Upper lobe of right lung (tissue), 1 donor: ENCODE measurements around the gene FUT3. TPM values are rescaled to one million over a fixed set of nuclear protein-coding genes. Genes with fewer than 3 reads are reported as not detected.

ENCODE experiments used
- ATAC-seq: fragments of 200-7000 bp; cut with Tn5 transposase; one replicate; pipeline ENCODE4 v1.9.1; 2020; ENCODE audit warnings: mild to moderate bottlenecking, moderate library complexity
- DNase-seq: peaks from one replicate; pipeline ENCODE4 v3.0.0-alpha.2; 2020
- H3K27ac ChIP-seq: fragments of 200-600 bp; one replicate; pipeline ENCODE4 v1.8.0; 2022
- H3K27me3 ChIP-seq: fragments of 200-600 bp; one replicate; pipeline ENCODE4 v1.8.0; 2022; ENCODE audit warnings: mild to moderate bottlenecking
- H3K36me3 ChIP-seq: fragments of 200-600 bp; one replicate; pipeline ENCODE4 v1.8.0; 2022
- H3K4me1 ChIP-seq: fragments of 200-600 bp; one replicate; pipeline ENCODE4 v1.8.0; 2022
- H3K4me3 ChIP-seq: fragments of 200-600 bp; one replicate; pipeline ENCODE4 v1.8.0; 2022; ENCODE audit warnings: mild to moderate bottlenecking
- H3K9me3 ChIP-seq: fragments of 200-600 bp; one replicate; pipeline ENCODE4 v1.8.0; 2022
- intact Hi-C: fragments of 100-400 bp; cut with DNase I; formaldehyde crosslinking; loops from one replicate; pipeline ENCODE4 v1.11.0; 2022
- total RNA-seq: library from RNA; stranded (reverse); fragmentation: NEBNext Ultra II Directional; extraction: Animal tissue kit (Norgen Biotek cat#: 25700); gene quantifications from one replicate; pipeline ENCODE4 v1.2.1, GENCODE V29; 2021
- TF ChIP-seq, protein P1 (sequence below): fragments of 200-600 bp; IDR thresholded peaks from one replicate; pipeline ENCODE4 v1.8.0; 2022; ENCODE audit warnings: antibody characterized with exemption
- donor health status: DM: no; HTN: yes; CAD: no; lungs with severe emphysema.

Gene FUT3
- total RNA-seq, 1 donor from 2014 or later: 17.3 TPM

DNA sequence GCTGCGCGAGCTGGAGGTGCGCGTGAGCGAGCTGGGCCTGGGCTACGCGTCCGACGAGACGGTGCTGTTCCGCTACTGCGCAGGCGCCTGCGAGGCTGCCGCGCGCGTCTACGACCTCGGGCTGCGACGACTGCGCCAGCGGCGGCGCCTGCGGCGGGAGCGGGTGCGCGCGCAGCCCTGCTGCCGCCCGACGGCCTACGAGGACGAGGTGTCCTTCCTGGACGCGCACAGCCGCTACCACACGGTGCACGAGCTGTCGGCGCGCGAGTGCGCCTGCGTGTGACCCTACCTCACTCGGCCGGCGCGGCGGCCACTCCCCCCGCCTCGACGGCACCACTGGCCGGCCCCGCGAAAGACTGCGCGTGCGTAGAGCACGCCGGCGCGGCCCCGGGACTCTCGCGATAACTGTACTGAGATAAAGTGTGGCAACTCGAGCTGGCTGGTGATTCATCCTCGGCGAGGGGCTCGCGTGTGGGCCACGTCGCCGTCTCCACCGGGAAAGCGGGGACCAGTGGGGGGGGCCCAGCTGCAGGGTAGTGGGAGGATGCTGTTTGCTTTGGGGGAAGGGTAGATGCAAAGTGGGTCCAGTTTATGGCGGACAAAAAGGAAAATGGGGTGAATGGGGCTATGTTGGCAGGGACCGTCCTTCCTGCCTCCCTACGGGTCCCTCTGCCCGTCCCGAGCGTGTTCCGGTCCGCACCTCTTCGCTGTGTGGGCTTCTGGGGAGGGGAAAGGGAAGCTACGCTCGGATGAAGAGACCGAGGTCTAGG is 23.2 kb downstream of the FUT3 start:
- H3K27ac ChIP-seq: peak overlapping the region; percentile 66
- H3K9me3 ChIP-seq: no peaks in the 10 kb centered on the region
- no peaks in the 10 kb centered on the region for H3K36me3 ChIP-seq
- H3K4me1 ChIP-seq: peaks cover 8% of the 10 kb centered on the region
- TF ChIP-seq, protein P1, sequence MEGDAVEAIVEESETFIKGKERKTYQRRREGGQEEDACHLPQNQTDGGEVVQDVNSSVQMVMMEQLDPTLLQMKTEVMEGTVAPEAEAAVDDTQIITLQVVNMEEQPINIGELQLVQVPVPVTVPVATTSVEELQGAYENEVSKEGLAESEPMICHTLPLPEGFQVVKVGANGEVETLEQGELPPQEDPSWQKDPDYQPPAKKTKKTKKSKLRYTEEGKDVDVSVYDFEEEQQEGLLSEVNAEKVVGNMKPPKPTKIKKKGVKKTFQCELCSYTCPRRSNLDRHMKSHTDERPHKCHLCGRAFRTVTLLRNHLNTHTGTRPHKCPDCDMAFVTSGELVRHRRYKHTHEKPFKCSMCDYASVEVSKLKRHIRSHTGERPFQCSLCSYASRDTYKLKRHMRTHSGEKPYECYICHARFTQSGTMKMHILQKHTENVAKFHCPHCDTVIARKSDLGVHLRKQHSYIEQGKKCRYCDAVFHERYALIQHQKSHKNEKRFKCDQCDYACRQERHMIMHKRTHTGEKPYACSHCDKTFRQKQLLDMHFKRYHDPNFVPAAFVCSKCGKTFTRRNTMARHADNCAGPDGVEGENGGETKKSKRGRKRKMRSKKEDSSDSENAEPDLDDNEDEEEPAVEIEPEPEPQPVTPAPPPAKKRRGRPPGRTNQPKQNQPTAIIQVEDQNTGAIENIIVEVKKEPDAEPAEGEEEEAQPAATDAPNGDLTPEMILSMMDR: no peak
- peak; percentile 90 for ATAC-seq
- peak overlapping the region; percentile 63 for H3K4me3 ChIP-seq
- peaks cover 18% of the 10 kb centered on the region for H3K27me3 ChIP-seq
- intact Hi-C loops: no loop called here
- peak; percentile 96 for DNase-seq

DNA sequence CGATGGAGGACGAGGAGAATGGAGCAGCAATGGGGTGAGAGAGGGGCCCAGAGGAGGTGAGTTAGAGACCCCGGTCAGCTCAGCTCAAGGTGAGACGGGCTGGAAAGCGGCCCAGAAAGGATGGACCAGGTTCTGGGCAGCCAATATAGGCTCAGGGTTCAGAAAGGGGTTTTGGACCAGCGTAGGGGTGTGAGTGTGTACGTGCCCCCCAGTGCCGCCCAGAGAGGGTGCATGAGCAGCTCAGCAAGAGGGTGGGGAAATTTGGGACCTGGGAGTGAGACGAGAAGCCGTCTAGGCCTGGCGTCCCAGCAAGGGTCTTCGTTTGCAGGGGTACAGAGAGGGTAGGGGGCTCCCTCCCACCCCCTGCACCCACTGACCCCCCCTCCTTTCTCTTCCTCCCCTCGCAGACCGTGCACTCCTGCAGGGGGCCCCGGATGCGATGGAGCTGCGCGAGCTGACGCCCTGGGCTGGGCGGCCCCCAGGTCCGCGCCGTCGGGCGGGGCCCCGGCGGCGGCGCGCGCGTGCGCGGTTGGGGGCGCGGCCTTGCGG is 23.8 kb downstream of the FUT3 start:
- Histone ChIP-seq H3K27me3 (peaks cover 18% of the 10 kb centered on the region), H3K9me3 (no peaks in the 10 kb centered on the region), H3K4me1 (peaks cover 8% of the 10 kb centered on the region), H3K4me3 (peak overlapping the region; percentile 63), H3K36me3 (no peaks in the 10 kb centered on the region), H3K27ac (no peak overlapping the region)
- TF ChIP-seq, protein P1: no peak
- DNase-seq: no peak
- no peak for ATAC-seq
- intact Hi-C loops: no loop called here

DNA sequence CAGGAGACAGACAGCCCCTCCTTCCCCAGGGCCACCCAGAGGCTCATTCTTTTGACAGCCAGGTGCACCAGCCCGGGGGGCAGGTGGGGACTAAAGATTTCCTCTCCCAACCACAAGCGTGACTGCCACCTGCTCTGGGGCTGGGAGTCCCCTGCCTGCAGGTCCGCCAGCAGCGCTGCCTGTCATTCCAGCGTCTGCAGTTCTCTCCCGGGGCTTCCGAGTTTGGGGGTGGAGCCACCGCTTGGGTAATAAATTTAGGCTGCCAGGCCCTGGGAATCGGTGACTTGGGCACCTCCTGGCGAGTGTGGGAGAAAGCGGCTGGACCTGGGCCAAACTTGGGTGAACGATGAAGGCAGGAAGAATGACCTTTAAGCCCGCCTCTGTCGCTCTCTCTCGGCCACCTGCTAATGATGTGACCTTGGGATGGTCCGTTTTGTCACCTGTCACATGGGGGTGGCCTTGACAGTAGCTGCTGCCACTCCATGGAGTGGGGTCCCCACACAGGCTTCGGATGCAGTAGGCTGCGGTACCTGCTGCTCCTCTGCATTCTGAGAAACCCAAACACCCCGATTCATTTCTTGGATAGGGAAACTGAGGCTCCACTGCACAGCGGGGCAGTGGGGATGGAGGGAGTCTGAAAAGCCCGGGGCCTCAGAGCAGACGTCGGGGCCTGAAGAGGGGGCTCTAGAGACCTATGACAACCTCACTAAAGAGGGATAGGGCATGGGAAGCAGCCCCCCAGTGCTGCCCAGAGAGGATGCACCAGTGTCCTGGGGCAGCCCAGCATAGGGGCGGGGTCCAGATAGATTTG is 24.5 kb downstream of the FUT3 start:
- peak; percentile 11 for ATAC-seq
- Histone ChIP-seq H3K4me1 (peaks cover 8% of the 10 kb centered on the region), H3K27ac (no peak overlapping the region), H3K36me3 (no peaks in the 10 kb centered on the region), H3K9me3 (no peaks in the 10 kb centered on the region), H3K4me3 (peak overlapping the region; percentile 63), H3K27me3 (peaks cover 18% of the 10 kb centered on the region)
- intact Hi-C loops: no loop called here
- DNase-seq: peak; percentile 89
- TF ChIP-seq, protein P1: no peak

DNA sequence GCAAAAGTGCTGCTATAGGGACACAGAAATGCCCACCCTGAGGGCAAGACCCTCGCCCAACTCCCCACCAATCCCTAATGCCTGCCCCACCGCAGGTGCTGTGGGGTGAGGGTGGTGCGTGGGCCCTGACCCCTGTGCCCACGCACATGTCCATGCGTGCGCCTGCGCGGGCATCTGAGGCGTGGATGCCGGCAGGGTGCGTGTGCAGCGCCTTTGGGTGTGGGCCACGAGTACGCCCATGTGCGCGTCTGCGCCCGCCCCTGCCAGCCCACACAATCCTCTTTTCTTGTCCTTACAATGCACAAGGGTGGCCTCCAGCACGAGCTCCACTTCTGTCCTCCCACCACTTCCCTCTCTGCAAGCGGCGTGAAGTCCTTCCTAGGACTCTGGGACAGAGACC is 26.1 kb downstream of the FUT3 start:
- H3K4me3 ChIP-seq: no peak overlapping the region
- H3K4me1 ChIP-seq: peaks cover 8% of the 10 kb centered on the region
- H3K9me3 ChIP-seq: no peaks in the 10 kb centered on the region
- DNase-seq (no peak), ATAC-seq (no peak)
- H3K27ac ChIP-seq: no peak overlapping the region
- peaks cover 18% of the 10 kb centered on the region for H3K27me3 ChIP-seq
- intact Hi-C loops: no loop called here
- H3K36me3 ChIP-seq: no peaks in the 10 kb centered on the region
- TF ChIP-seq, protein P1: no peak

DNA sequence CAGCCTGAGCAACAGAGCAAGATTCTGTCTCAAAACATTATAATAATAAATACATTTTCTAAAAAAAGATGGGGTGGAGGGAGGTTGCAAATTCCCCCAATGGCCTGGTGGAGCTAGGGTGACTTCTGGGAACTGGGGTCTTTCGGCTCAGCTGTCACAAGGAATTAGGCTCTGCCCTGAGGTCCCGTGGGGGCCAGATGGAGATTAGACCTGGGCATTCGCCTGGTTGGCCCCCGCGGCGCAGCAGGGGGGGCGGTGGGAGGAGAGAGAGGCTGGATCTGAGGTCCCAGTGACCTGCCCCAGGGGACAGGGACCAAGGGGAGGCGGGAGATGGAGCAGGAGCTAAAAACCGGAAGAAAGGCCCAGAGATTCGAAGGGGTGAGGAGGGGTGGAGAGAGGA is 26.5 kb downstream of the FUT3 start:
- no peak for DNase-seq
- TF ChIP-seq, protein P1: no peak
- no peak overlapping the region for H3K4me3 ChIP-seq
- intact Hi-C loops: no loop called here
- H3K4me1 ChIP-seq: peaks cover 8% of the 10 kb centered on the region
- no peaks in the 10 kb centered on the region for H3K36me3 ChIP-seq
- H3K27me3 ChIP-seq: peaks cover 14% of the 10 kb centered on the region
- no peaks in the 10 kb centered on the region for H3K9me3 ChIP-seq
- no peak for ATAC-seq
- H3K27ac ChIP-seq: no peak overlapping the region
